GM15510 (cell line): ENCODE data around the gene PLPPR3.
A peak's percentile ranks its signal among the peaks of the same experiment; 100 is the strongest.

Experiments
- POLR2A ChIP-seq: IDR thresholded peaks from 3 replicates; pipeline ENCODE4 v1.6.1; 2011; ENCODE audit warnings: borderline replicate concordance; ENCODE audit not compliant: insufficient read length; ENCODE audit errors: extremely low read depth

The PLPPR3 gene

GRCh38 chr19:799076-799881 is 22.5 kb downstream of the PLPPR3 start:
- no peak for TF ChIP-seq POLR2A

- TF ChIP-seq POLR2A = no peak
Measured at GRCh38 chr19:798415-799075, 23.2 kb downstream of the PLPPR3 start.

DNA sequence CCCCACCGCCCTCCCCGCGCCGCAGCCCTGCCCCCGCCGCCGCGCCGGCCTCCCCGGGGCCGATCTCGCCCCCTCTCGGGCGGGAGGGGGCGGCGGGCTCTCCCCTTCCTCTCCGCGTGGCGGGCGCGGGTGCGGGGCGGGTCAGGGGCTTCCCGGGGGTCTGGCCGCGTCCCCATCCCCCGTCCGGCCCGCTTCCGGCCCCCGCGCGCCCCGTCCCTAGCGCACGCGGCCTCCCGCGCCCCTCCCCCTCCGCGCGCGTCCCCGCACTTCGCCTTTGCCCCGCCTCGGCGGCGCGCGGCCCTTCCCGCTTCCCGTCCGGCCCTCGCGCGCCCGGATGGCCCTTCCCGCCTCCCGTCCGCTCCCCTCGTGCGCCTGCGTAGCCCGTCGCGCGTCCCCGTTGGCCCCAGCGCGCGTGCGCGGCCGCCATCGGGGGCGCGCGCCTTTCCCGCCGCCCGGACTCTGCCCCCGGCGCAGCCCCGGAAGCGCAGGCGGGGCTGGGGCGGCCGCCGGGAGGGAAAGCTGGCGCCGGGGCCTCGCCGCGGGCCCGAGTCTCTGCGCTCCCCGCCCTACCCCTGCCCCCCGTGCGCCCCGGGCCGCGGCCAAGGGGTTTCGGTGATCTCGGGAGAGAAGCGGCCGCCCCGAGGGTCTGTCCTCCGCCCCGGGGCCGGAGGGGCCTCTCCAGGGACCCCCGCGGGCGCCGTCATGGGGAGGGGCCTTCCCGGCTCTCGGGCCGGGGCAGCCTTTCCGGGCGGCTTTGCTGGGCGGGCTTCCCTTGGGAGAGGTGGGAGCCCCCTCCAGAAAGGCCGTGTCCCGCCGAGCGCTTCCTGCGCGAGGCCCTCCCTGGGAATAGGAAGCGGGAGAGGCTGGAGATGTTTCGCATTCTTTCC is 24.0 kb downstream of the PLPPR3 start:
- peak; percentile 52 for TF ChIP-seq POLR2A

DNA sequence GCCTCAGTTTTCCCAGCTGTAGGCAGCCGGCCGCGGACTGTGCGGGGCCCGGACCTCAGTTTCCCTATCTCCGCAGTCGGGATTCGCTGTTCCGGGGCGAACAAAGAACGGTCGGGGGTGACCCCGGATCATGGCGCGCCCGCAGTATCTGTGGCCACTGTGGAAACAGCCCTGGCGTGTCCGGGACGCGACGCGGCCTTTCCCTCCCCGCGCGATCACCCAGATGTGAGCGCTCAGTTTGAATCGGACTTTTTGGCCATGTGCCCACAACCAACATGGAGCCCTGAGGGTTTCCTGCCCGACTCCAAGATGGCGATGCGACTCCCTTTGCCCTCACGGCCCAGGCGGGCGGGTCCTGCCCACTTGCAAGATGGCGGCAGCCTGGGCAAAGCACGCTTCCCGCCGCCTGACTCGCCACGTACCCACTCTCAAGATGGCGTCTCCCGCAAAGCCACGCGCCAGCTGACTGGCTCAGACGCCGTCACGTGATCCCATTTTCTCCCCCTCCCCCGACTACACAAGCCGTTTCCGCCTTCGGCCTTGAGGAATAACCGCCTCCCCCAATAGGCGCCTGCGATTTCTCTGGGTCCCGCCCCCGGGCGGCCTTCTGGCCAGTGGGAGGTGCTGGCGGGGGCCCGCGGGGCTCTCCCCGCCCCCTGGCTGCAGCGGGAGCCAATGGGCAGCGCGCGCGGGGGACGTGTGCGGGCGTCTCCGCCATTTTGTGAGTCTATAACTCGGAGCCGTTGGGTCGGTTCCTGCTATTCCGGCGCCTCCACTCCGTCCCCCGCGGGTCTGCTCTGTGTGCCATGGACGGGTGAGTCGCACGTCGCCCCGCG is 24.8 kb downstream of the PLPPR3 start, which contains the start of gene PTBP1:
PTBP1 (plus strand) TSS at position 761 of the 836 bp plus-strand sequence; CDS start at position 807, 46 bp downstream.
- peak; percentile 94 for TF ChIP-seq POLR2A

DNA sequence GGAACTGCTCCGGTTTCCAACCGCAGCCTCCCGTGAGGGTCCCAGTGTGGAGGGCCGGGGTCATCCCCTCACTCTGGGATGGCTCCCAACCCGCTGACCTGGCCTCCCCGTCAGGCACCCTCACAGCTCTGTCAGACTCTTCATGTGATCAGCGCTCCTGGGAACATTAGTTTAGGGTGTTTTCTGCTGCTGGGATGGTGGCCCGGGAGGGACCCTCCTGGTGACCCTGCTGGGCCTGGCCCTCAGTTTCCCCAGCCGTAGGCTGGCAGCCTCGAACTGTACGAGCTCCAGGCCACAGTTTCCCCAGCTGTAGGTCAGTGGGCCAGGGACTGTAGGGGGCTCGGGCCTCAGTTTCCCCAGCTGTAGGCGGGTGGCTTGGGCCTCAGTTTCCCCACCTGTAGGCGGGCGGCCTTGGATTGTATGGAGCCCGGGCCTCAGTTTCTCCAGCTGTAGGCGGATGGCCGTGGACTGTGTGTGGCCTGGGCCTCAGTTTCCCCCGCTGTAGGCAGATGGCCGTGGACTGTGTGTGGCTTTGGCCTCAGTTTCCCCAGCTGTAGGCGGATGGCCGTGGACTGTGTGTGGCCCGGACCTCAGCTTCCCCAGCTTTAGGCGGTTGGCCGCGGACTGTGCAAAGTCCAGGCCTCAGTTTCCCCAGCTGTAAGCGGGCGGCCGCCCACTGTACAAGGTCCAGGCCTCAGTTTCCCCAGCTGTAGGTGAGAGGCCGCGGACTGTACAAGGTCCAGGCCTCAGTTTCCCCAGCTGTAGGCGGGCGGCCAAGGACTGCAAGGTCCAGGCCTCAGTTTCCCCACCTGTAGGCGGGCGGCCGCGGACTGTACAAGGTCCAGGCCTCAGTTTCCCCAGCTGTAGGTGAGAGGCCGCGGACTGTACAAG is 25.8 kb downstream of the PLPPR3 start:
- TF ChIP-seq POLR2A = no peak

DNA sequence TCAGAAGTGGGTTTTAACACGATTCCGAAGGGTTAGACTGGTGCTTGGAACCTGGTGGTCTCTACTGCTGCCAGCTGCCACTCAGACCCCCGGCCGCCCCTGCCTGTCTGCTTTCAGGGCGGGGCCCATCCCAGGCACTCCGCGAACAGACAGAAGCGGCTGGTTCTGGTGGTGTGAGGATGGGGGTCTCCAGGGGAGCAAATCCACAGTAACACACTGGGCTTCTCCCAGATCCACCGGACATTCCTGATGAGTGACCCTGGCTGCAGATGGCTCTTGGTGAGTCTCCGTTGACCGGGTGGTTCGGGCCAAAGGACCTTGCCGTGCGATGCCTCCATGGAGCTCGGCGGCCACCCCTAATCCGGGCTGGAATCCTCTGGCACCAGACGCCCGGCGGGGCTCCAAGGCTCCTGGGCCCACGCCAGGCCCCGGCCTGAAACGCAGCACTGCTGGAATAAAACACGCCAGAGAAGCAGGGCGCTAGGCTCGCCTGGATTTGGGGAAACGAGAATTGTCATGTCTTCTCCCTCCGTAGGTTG is 26.6 kb downstream of the PLPPR3 start:
- TF ChIP-seq POLR2A = no peak

DNA sequence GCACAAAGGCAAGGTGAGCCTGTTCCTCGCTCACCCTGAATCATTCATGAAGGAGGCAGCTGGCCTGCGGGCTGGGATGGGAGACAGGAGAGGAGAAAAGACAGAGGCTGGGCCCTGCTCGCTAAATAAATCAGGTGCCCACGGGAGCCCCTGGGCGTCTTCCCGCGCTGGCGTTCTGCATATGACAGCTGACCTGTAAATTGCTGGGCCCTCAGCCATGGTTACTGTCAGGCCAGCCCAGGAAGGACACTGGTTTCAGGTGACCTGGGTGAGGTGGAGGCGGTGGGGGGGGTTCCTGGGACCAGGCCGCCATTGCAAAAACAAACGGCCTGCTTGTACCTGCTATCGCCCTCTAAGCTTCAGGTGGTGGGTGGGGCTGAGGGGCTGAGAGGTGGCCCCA is 27.9 kb downstream of the PLPPR3 start:
- no peak for TF ChIP-seq POLR2A

DNA sequence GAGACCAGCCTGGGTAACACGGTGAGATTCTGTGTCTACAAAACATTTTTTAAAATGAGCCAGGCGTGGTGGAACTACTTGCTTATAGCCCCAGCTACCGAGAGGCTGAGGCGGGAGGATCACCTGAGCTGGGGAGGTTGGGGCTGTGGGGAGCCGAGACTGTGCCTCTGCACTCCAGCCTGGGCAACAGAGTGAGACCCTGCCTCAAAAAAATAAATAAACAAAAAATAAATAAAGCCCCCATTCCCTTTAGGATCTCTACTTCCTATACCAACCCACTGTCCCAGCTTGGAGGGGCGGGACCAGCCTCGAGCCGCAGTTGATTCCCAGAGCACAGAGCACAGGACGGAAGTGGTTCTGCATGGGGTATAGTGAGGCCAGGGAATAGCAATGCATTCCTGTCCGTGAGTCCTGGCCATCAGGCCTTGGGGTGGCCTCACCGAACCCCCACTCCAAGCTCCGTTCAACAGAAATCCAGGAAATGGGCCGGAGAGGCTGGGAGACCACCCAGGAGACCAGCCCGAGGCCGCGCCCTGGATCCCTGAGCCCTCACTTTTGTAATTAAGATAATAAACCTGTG is 29.4 kb downstream of the PLPPR3 start:
- no peak for TF ChIP-seq POLR2A

DNA sequence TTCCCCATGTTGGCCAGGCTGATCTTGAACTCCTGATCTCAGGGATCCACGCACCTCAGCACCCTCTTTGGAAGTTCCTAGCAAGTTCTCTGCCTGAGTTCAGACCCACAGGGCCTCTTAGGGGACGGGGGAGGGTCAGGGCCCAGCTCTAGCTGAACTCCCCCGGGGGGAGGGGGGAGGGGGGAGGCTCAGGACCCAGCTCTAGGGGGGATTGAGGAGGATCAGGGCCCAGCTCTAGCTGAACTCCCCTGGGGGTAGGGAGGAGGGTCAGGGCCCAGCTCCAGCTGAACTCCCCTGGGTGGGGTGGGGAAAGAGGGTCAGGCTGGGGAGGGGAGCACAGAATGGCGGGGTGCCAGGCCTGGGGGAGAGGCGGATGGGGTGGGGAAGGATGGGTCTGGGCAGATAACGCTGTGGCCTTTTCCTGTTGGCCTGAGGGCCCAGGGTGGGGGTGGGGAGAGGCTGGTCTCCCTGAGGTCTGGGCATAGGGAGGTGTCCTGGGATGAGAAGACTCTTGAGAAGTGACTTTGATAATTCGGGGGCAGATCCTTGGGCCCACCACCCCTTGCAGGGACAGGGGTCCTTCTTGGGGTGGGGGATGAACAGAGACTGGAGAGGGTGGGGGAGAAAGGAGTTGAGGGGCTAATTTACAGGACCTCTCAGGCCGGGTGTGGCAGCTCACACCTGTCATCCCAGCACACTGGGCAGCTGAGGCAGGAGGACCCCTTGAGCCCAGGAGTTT is 30.0 kb downstream of the PLPPR3 start:
- TF ChIP-seq POLR2A = no peak

DNA sequence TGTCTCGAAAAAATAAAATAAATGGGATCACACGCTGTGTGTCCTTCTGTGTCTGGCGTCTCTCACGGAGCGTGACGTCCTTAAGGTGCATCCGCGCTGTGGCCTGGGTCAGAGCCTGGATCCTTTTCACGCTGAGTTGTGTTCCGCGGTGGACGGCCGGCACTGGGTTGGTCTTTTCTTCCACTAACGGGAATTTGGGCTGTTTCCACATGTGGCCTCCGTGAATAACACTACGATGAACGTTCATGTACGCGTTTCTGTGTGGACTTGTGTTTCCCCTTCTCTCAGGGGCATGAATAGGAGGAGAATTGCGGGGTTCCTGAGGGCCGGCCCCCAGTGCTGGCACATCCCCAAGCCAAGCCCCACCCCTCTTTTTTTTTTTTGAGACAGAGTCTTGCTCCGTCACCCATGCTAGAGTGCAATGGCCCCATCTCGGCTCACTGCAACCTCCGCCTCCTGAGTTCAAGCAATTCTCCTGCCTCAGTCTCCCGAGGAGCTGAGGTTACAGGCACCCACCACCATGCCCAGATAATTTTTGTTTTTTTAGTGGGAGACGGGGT is 30.7 kb downstream of the PLPPR3 start:
- no peak for TF ChIP-seq POLR2A

- TF ChIP-seq POLR2A = no peak
Measured at GRCh38 chr19:789701-790060, 32.1 kb downstream of the PLPPR3 start.
